Coronary artery (tissue), 2 donors: Measurements from ENCODE around the gene PLXNB1.
"Not testable (repeated sequence)": the region's sequence is repeated elsewhere in the genome, so short reads cannot be mapped to it uniquely, and the experiment has no call there.

ENCODE experiments used
- DNase-seq: peaks from one replicate; pipeline ENCODE4 v3.0.0-alpha.2; 2017; ENCODE audit warnings: low spot score
- H3K27ac ChIP-seq, 2 donors: fragments of 200-600 bp; sonication (generic); one replicate each; pipeline ENCODE4 v1.5.1; 2016 to 2019
- H3K4me3 ChIP-seq: fragments of 200-600 bp; sonication (generic); 2 replicates; pipeline ENCODE4 v1.5.1; 2016; ENCODE audit warnings: mild to moderate bottlenecking, moderate library complexity
- CTCF ChIP-seq: fragments of 200-600 bp; sonication (generic); IDR thresholded peaks from one replicate; pipeline ENCODE4 v1.5.1; 2019; ENCODE audit warnings: antibody characterized with exemption

PLXNB1 gene

DNA sequence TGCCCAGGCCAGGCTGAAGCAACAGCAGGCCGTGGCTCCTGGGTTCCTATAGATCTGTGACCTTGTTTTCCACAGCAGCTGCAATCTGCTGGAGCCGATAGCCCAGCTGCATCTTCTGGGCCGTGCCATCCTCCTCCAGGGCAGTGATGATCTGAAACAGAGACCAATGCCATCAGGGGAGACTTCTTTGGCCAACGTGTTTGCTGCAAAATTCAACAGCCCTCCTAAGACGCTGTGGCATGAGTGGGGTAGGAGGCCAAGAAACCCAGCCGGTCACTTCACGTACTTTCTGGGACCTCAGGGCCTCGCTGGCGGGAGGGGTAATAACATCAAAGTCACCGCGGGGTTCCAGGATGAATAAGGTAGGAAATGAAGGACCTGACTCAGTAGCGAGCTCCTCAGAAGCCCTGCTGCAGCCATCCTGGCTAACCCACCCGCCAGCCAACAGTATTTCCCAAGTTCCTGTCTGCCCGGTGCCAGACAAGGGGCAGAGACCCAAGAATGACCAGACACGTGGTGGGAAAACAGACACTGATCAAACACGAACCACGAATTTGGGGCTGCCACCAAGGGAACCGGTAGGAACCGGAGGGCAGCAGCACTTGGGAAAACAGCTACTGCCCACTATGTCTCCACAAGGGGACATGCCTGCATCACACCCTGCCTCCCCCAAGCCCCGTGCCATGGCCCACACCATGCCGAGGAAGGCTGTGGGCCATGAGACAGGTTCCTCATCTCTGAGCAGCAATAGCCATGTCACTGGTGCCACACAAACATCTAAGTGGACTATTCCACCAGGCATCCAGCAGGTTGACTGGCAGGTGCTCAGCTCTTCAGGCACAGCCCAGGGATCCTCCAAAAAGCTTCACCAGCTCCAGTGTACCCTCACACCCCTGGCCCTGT is 25.2 kb downstream of the PLXNB1 start:
- Histone ChIP-seq H3K27ac (peak overlapping the region; percentile 89 to 94), H3K4me3 (no peak overlapping the region)
- TF ChIP-seq CTCF, result no peak
- no peak for DNase-seq

GRCh38 chr3:48403533-48404439 is 26.1 kb downstream of the PLXNB1 start:
- H3K4me3 ChIP-seq, result no peak overlapping the region
- no peak for TF ChIP-seq CTCF
- H3K27ac ChIP-seq, result peak overlapping the region; percentile 89 to 94
- DNase-seq, result no peak

DNA sequence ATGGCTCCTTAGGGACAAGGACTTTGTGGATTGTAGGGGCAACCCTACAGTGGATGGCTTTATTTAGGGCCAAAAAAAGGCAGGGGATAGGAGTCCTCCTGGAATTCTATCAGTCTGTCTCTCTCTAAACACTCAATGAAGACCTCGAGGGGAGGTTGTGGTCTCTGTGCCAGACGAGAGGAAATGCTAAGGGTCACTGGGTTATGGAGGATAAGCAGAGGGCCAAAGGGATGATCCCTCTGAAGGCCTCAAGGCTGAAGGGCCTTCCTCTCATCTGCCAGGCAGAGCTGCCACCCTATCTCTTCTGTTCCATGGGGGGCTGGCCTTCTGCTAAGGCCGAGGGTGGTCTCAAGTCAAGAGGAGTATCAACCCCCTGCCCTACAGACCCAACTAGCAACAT is 27.0 kb downstream of the PLXNB1 start:
- no peak for DNase-seq
- H3K27ac ChIP-seq, result peak overlapping the region; percentile 89 to 94
- no peak overlapping the region for H3K4me3 ChIP-seq
- no peak for TF ChIP-seq CTCF

- peak overlapping the region; percentile 89 to 94 for H3K27ac ChIP-seq
- no peak overlapping the region for H3K4me3 ChIP-seq
- TF ChIP-seq CTCF, result no peak
- peak; percentile 94 for DNase-seq
Observed at GRCh38 chr3:48402281-48402732, 27.6 kb downstream of the PLXNB1 start.

- not testable (repeated sequence) for H3K4me3 ChIP-seq, DNase-seq
- peak overlapping the region; percentile 89 to 94 for H3K27ac ChIP-seq
Observed at GRCh38 chr3:48401434-48401901, 28.4 kb downstream of the PLXNB1 start.

- peak; percentile 75 for DNase-seq
- H3K4me3 ChIP-seq, result no peak overlapping the region
- H3K27ac ChIP-seq, result peak overlapping the region; percentile 89 to 94
- peak; percentile 61 for TF ChIP-seq CTCF
Observed at GRCh38 chr3:48400824-48401433, 29.0 kb downstream of the PLXNB1 start.
